ENCODE data around the gene UGP2. TPM values are rescaled to one million over a fixed set of nuclear protein-coding genes. Genes with fewer than 3 reads are reported as not detected.

Gene UGP2
- total and polyA plus RNA-seq, 2 donors (not counting 3 experiments of a cell fraction or from before 2014, with no cell fraction given), result 14.2 to 57.7 TPM

GRCh38 chr2:63822478-63822877, 19.2 kb upstream of the UGP2 start:
- ChIA-PET CTCF (interaction anchor here (1.2 kb wide), 1 partner anchor 39 kb away, joined by 3 read pairs; no protein-coding TSS in a partner anchor), POLR2A (no interaction called here)
- Histone ChIP-seq H3K4me2 (ENCODE audit: insufficient read depth, low read length) (no peak overlapping the region), H3K9ac (replicated peaks; ENCODE audit: extremely low read depth, insufficient read depth, low read length) (no peak overlapping the region), H3K79me2 (ENCODE audit: control insufficient read depth, insufficient read depth, low read length) (no peaks in the 10 kb centered on the region), H4K20me1 (replicated peaks; ENCODE audit: control insufficient read depth, extremely low read depth, insufficient read depth, low read length) (no peaks in the 10 kb centered on the region), H3K9me1 (replicated peaks; ENCODE audit: control insufficient read depth, extremely low read depth, insufficient read depth, low read length) (no peaks in the 10 kb centered on the region), H3K9me3 (replicated peaks; ENCODE audit: control insufficient read depth, insufficient read depth, low read length) (no peaks in the 10 kb centered on the region), H3K4me3 (replicated peaks in 1 of 3; ENCODE audit: insufficient read depth in 1 of 3, low read depth in 1 of 3, low read length in 3 of 3) (no peak overlapping the region), H2AFZ (ENCODE audit: low read depth, low read length) (no peak overlapping the region), H3K36me3 (ENCODE audit: control insufficient read depth in 2 of 2, extremely low read depth in 1 of 2, insufficient read depth in 2 of 2, low read length in 2 of 2) (no peaks in the 10 kb centered on the region), H3K27ac (ENCODE audit: insufficient read depth, low read depth, low read length) (no peak overlapping the region), H3K27me3 (ENCODE audit: control insufficient read depth in 2 of 2, insufficient read depth in 2 of 2, low read length in 2 of 2) (no peaks in the 10 kb centered on the region), H3K4me1 (ENCODE audit: control insufficient read depth, extremely low read depth, insufficient read depth, low read length) (no peaks in the 10 kb centered on the region)
- no peak for DNase-seq (ENCODE audit: low read depth, low spot score)
- TF ChIP-seq POLR2AphosphoS5 (IDR thresholded peaks at IDR 0.05; ENCODE audit: insufficient read depth, low read depth, low read length), result no peak
- TF ChIP-seq GATA2 (IDR thresholded peaks at IDR 0.05; ENCODE audit: insufficient read depth, insufficient read length, low read depth, low read length), result no peak
- no peak for TF ChIP-seq FOS (IDR thresholded peaks at IDR 0.05; ENCODE audit: borderline replicate concordance, insufficient read depth, low read length)
- no peak for TF ChIP-seq POLR2A (IDR thresholded peaks at IDR 0.05; ENCODE audit: low read depth, low read length)
- TF ChIP-seq CTCF (IDR thresholded peaks at IDR 0.05; ENCODE audit: extremely low read depth in 1 of 2, insufficient read depth in 1 of 2, low read depth in 1 of 2, low read length in 2 of 2), result no peak
- no peak for TF ChIP-seq JUN (IDR thresholded peaks at IDR 0.05; ENCODE audit: borderline replicate concordance, insufficient read depth, insufficient read length, low read depth)
- no peak for TF ChIP-seq EZH2 (IDR thresholded peaks at IDR 0.05; ENCODE audit: borderline replicate concordance, low read depth, low read length, severe bottlenecking)
- TF ChIP-seq MAX (IDR thresholded peaks at IDR 0.05; ENCODE audit: insufficient read depth, insufficient read length), result no peak
- no peak for TF ChIP-seq MYC (IDR thresholded peaks at IDR 0.05; ENCODE audit: low read depth, low read length)
- intact Hi-C loops (cut with micrococcal nuclease), result no loop called here
- no TSS peak for BruUV-seq (replicated peaks)
- no peak for FAIRE-seq
- dilution Hi-C loops (cut with MboI; ENCODE audit: extremely low pct_ligation_motif_present, low sequenced_read_pairs), result no loop called here
